SK-N-SH treated with all-trans-retinoic acid at 6 μM for 48 hours (cell line): ENCODE results near the gene CNTN4.

Experiments
- ATAC-seq: fragments of 200-7000 bp; cut with Tn5 transposase; 3 replicates; pipeline ENCODE4 v1.9.1; 2020; ENCODE audit warnings: mild to moderate bottlenecking, moderate library complexity
- ARNTL ChIP-seq: fragments of 450-650 bp; formaldehyde crosslinking; IDR thresholded peaks from 2 replicates; pipeline ENCODE4 v1.5.0; 2020; ENCODE audit warnings: low read depth, mild to moderate bottlenecking, moderate library complexity, borderline replicate concordance
- CSDC2 ChIP-seq: fragments of 250-450 bp; sonication (Bioruptor Pico); IDR thresholded peaks from 2 replicates; pipeline ENCODE4 v1.5.0; 2020; ENCODE audit warnings: mild to moderate bottlenecking, moderate library complexity
- ESRRG ChIP-seq: fragments of 250-450 bp; sonication (Bioruptor Pico); IDR thresholded peaks from 2 replicates; pipeline ENCODE4 v1.6.1; 2021; ENCODE audit warnings: mild to moderate bottlenecking
- GLIS3 ChIP-seq: fragments of 250-450 bp; sonication (Bioruptor Pico); IDR thresholded peaks from 2 replicates; pipeline ENCODE4 v1.5.0; 2020; ENCODE audit warnings: mild to moderate bottlenecking, moderate library complexity
- ISL1 ChIP-seq: fragments of 250-450 bp; sonication (Bioruptor Pico); IDR thresholded peaks from 2 replicates; pipeline ENCODE4 v2.1.2; 2022; ENCODE audit warnings: mild to moderate bottlenecking, moderate library complexity
- OSR1 ChIP-seq: fragments of 250-450 bp; sonication (Bioruptor Pico); IDR thresholded peaks from 2 replicates; pipeline ENCODE4 v1.8.0; 2022; ENCODE audit warnings: moderate library complexity, mild to moderate bottlenecking, inconsistent platforms
- PPARA ChIP-seq: fragments of 250-450 bp; sonication (Bioruptor Pico); IDR thresholded peaks from 2 replicates; pipeline ENCODE4 v1.5.0; 2020; ENCODE audit warnings: mild to moderate bottlenecking, borderline replicate concordance
- RARB ChIP-seq: fragments of 250-450 bp; sonication (Bioruptor Pico); IDR thresholded peaks from 2 replicates; pipeline ENCODE4 v1.8.0; 2021; ENCODE audit warnings: mild to moderate bottlenecking, moderate library complexity
- SNAI2 ChIP-seq: fragments of 250-450 bp; sonication (Bioruptor Pico); IDR thresholded peaks from 2 replicates; pipeline ENCODE4 v1.5.0; 2020; ENCODE audit warnings: mild to moderate bottlenecking, moderate library complexity
- TCF4 ChIP-seq: fragments of 250-450 bp; sonication (Bioruptor Pico); IDR thresholded peaks from 2 replicates; pipeline ENCODE4 v1.8.0; 2021; ENCODE audit warnings: mild to moderate bottlenecking, moderate library complexity, borderline replicate concordance
- TOX ChIP-seq: fragments of 250-450 bp; sonication (Bioruptor Pico); IDR thresholded peaks from 2 replicates; pipeline ENCODE4 v1.8.0; 2021; ENCODE audit warnings: mild to moderate bottlenecking, moderate library complexity, borderline replicate concordance
- ZC3H10 ChIP-seq: fragments of 250-450 bp; sonication (Bioruptor Pico); IDR thresholded peaks from 2 replicates; pipeline ENCODE4 v1.5.1; 2021; ENCODE audit warnings: mild to moderate bottlenecking, moderate library complexity
- ZFP3 ChIP-seq: fragments of 250-450 bp; sonication (Bioruptor Pico); IDR thresholded peaks from 2 replicates; pipeline ENCODE4 v1.5.0; 2020; ENCODE audit warnings: mild to moderate bottlenecking, moderate library complexity
- ZFP30 ChIP-seq: fragments of 450-650 bp; formaldehyde crosslinking; IDR thresholded peaks from 2 replicates; pipeline ENCODE4 v1.5.0; 2022; ENCODE audit warnings: mild to moderate bottlenecking, moderate library complexity
- ZNF565 ChIP-seq: fragments of 450-650 bp; formaldehyde crosslinking; conservative IDR thresholded peaks from 2 replicates; pipeline ENCODE4 v1.5.0; 2020; ENCODE audit warnings: low read depth, mild to moderate bottlenecking, moderate library complexity
- ZNF70 ChIP-seq: fragments of 450-650 bp; formaldehyde crosslinking; IDR thresholded peaks from 2 replicates; pipeline ENCODE4 v1.5.0; 2020; ENCODE audit warnings: mild to moderate bottlenecking, moderate library complexity
- ZNF8 ChIP-seq: fragments of 450-650 bp; formaldehyde crosslinking; IDR thresholded peaks from 2 replicates; pipeline ENCODE4 v1.5.0; 2020; ENCODE audit warnings: mild to moderate bottlenecking, moderate library complexity
- TF ChIP-seq, protein P1 (sequence below): fragments of 250-450 bp; sonication (Bioruptor Pico); IDR thresholded peaks from 2 replicates; pipeline ENCODE4 v1.8.0; 2020; ENCODE audit warnings: mild to moderate bottlenecking, moderate library complexity, borderline replicate concordance
- TF ChIP-seq, protein P2 (sequence below): fragments of 250-450 bp; sonication (Bioruptor Pico); IDR thresholded peaks from 2 replicates; pipeline ENCODE4 v1.5.1; 2021; ENCODE audit warnings: mild to moderate bottlenecking, moderate library complexity
- TF ChIP-seq, protein P3 (sequence below): fragments of 250-450 bp; sonication (Bioruptor Pico); IDR thresholded peaks from 2 replicates; pipeline ENCODE4 v1.5.1; 2020; ENCODE audit warnings: low read depth, mild to moderate bottlenecking, moderate library complexity
- TF ChIP-seq, protein P4 (sequence below): fragments of 250-450 bp; sonication (Bioruptor Pico); IDR thresholded peaks from 2 replicates; pipeline ENCODE4 v1.8.0; 2021; ENCODE audit warnings: low read depth, mild to moderate bottlenecking, moderate library complexity, borderline replicate concordance
- TF ChIP-seq, protein P5 (sequence below): fragments of 250-450 bp; sonication (Bioruptor Pico); IDR thresholded peaks from 2 replicates; pipeline ENCODE4 v1.5.0; 2020; ENCODE audit warnings: mild to moderate bottlenecking, moderate library complexity

The CNTN4 gene

DNA sequence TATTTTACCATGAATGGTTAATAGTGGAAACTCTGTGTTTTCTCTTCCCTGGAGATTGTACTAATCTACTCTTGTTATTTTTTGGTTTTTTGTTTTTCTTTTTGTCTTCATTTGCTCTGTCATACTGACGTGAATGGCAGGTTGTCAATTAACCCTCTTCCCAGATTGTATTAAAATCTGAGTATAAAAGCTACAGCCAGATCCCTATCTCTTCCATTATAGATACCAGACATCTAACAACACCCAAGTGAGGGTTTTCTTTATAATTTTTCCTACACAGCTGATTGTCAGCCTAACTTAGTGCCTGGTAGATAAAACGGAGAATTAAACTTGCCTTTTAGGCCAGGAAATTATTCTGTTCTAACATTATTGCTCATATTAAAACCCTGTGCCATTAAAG, 848.9 kb downstream of the CNTN4 start (continued):
- no peak for TF ChIP-seq TOX (CRISPR knock-in tag)
- no peak for TF ChIP-seq ISL1 (CRISPR knock-in tag)
- TF ChIP-seq ZC3H10 (CRISPR knock-in tag) = no peak
- no peak for TF ChIP-seq SNAI2 (CRISPR knock-in tag)
- no peak for TF ChIP-seq ZFP30
- TF ChIP-seq, all 23 proteins: peak for 0

DNA sequence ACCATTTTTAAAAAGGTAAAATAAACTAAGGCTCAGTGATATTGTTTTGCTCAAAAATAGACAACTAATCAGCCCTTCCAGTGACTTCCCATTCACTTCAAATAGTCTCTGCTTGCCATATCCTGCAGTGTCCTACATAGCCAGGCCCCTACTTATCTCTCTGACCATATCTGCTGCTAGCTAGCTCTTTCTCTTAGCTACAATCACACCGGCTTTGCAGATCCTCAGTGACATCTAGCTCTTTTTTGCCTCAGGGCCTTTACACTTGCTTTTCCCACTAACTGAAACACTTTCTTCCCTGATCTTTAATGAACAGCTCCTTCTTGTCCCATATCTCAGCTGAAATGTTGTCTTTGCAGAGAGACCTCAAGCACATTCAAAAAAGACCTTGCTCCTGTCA, 850.2 kb downstream of the CNTN4 start:
- TF ChIP-seq ESRRG (no peak), SNAI2 (CRISPR knock-in tag) (no peak), RARB (CRISPR knock-in tag) (no peak), ISL1 (CRISPR knock-in tag) (no peak), ZNF8 (CRISPR knock-in tag) (no peak), ZFP3 (CRISPR knock-in tag) (no peak), GLIS3 (CRISPR knock-in tag) (no peak), ZFP30 (no peak), TCF4 (CRISPR knock-in tag) (no peak), ZNF565 (no peak), ZC3H10 (CRISPR knock-in tag) (no peak), TOX (CRISPR knock-in tag) (no peak), CSDC2 (CRISPR knock-in tag) (no peak), ARNTL (CRISPR knock-in tag) (no peak)
- TF ChIP-seq, protein P1, sequence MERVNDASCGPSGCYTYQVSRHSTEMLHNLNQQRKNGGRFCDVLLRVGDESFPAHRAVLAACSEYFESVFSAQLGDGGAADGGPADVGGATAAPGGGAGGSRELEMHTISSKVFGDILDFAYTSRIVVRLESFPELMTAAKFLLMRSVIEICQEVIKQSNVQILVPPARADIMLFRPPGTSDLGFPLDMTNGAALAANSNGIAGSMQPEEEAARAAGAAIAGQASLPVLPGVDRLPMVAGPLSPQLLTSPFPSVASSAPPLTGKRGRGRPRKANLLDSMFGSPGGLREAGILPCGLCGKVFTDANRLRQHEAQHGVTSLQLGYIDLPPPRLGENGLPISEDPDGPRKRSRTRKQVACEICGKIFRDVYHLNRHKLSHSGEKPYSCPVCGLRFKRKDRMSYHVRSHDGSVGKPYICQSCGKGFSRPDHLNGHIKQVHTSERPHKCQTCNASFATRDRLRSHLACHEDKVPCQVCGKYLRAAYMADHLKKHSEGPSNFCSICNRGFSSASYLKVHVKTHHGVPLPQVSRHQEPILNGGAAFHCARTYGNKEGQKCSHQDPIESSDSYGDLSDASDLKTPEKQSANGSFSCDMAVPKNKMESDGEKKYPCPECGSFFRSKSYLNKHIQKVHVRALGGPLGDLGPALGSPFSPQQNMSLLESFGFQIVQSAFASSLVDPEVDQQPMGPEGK (CRISPR knock-in tag) = no peak
- TF ChIP-seq, protein P2, sequence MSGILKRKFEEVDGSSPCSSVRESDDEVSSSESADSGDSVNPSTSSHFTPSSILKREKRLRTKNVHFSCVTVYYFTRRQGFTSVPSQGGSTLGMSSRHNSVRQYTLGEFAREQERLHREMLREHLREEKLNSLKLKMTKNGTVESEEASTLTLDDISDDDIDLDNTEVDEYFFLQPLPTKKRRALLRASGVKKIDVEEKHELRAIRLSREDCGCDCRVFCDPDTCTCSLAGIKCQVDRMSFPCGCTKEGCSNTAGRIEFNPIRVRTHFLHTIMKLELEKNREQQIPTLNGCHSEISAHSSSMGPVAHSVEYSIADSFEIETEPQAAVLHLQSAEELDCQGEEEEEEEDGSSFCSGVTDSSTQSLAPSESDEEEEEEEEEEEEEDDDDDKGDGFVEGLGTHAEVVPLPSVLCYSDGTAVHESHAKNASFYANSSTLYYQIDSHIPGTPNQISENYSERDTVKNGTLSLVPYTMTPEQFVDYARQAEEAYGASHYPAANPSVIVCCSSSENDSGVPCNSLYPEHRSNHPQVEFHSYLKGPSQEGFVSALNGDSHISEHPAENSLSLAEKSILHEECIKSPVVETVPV = no peak
- TF ChIP-seq, protein P3, sequence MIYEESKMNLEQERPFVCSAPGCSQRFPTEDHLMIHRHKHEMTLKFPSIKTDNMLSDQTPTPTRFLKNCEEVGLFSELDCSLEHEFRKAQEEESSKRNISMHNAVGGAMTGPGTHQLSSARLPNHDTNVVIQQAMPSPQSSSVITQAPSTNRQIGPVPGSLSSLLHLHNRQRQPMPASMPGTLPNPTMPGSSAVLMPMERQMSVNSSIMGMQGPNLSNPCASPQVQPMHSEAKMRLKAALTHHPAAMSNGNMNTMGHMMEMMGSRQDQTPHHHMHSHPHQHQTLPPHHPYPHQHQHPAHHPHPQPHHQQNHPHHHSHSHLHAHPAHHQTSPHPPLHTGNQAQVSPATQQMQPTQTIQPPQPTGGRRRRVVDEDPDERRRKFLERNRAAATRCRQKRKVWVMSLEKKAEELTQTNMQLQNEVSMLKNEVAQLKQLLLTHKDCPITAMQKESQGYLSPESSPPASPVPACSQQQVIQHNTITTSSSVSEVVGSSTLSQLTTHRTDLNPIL (CRISPR knock-in tag) = no peak
- TF ChIP-seq, protein P4, sequence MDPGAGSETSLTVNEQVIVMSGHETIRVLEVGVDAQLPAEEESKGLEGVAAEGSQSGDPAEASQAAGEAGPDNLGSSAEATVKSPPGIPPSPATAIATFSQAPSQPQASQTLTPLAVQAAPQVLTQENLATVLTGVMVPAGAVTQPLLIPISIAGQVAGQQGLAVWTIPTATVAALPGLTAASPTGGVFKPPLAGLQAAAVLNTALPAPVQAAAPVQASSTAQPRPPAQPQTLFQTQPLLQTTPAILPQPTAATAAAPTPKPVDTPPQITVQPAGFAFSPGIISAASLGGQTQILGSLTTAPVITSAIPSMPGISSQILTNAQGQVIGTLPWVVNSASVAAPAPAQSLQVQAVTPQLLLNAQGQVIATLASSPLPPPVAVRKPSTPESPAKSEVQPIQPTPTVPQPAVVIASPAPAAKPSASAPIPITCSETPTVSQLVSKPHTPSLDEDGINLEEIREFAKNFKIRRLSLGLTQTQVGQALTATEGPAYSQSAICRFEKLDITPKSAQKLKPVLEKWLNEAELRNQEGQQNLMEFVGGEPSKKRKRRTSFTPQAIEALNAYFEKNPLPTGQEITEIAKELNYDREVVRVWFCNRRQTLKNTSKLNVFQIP (CRISPR knock-in tag) = no peak
- no peak for ATAC-seq

DNA sequence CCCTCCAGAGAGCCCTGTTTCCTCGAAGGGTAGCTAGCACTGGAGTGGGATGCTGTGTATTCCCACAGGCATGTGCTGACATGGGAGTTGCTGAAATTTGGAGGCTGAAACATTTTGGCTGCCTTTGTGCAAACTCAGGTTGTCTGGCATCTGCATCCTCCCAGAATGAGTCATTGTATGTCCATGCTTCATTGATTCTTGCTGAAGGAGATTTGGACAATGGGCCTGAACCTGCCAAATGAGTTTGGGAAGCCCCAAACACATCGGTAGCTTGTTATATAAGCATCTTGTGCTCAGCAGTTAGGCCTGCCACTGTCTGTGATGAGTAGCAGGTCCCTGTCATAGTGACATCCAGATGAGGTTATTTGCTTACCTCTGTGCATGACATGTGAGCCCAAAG, 851.5 kb downstream of the CNTN4 start:
- no peak for ATAC-seq
- TF ChIP-seq ZNF70 (no peak), ISL1 (CRISPR knock-in tag) (no peak), ZFP30 (no peak), ZC3H10 (CRISPR knock-in tag) (no peak), CSDC2 (CRISPR knock-in tag) (no peak), RARB (CRISPR knock-in tag) (no peak), ARNTL (CRISPR knock-in tag) (no peak), ZNF565 (no peak), ZFP3 (CRISPR knock-in tag) (no peak), OSR1 (no peak), TOX (CRISPR knock-in tag) (no peak), TCF4 (CRISPR knock-in tag) (no peak), PPARA (no peak)
- TF ChIP-seq, protein P5, sequence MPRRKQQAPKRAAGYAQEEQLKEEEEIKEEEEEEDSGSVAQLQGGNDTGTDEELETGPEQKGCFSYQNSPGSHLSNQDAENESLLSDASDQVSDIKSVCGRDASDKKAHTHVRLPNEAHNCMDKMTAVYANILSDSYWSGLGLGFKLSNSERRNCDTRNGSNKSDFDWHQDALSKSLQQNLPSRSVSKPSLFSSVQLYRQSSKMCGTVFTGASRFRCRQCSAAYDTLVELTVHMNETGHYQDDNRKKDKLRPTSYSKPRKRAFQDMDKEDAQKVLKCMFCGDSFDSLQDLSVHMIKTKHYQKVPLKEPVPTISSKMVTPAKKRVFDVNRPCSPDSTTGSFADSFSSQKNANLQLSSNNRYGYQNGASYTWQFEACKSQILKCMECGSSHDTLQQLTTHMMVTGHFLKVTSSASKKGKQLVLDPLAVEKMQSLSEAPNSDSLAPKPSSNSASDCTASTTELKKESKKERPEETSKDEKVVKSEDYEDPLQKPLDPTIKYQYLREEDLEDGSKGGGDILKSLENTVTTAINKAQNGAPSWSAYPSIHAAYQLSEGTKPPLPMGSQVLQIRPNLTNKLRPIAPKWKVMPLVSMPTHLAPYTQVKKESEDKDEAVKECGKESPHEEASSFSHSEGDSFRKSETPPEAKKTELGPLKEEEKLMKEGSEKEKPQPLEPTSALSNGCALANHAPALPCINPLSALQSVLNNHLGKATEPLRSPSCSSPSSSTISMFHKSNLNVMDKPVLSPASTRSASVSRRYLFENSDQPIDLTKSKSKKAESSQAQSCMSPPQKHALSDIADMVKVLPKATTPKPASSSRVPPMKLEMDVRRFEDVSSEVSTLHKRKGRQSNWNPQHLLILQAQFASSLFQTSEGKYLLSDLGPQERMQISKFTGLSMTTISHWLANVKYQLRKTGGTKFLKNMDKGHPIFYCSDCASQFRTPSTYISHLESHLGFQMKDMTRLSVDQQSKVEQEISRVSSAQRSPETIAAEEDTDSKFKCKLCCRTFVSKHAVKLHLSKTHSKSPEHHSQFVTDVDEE (CRISPR knock-in tag) = no peak
- TF ChIP-seq, protein P1 (CRISPR knock-in tag) = no peak
- TF ChIP-seq, protein P3 (CRISPR knock-in tag) = no peak
- TF ChIP-seq, protein P2 = no peak
